Measurements from ENCODE around the gene ZNRD2. TPM values are rescaled to one million over a fixed set of nuclear protein-coding genes. Genes with fewer than 3 reads are reported as not detected.

The ZNRD2 gene
- total RNA-seq, 4 donors from 2014 or later: 41.9 to 62.9 (median 50.6) TPM

GRCh38 chr11:65572356-65573051 is 2.2 kb downstream of the ZNRD2 start, which contains the start of gene FAM89B:
Gene FAM89B (plus strand): TSS chr11:65572538. CDS start chr11:65572670, 132 bp downstream.
- H3K4me3 ChIP-seq (ENCODE audit: low read depth, poor library complexity, severe bottlenecking): peak within 1 kb of the TSS; percentile 35
- DNase-seq (ENCODE audit: low spot score in 2 of 2): peak; percentile 91 to 98
- TF ChIP-seq POLR2A (IDR thresholded peaks at IDR 0.05) (no peak), CTCF (IDR thresholded peaks at IDR 0.05) (no peak)
- 1 to 2% methylated on average over 49 to 54 of the region's 86 CpGs for WGBS, 2 donors
- intact Hi-C loops (cut with DNase I; ENCODE audit: low total_unique reads): no loop called here

GRCh38 chr11:65573391-65574079 is 3.3 kb downstream of the ZNRD2 start:
- intact Hi-C loops (cut with DNase I; ENCODE audit: low total_unique reads): no loop called here
- TF ChIP-seq POLR2A (IDR thresholded peaks at IDR 0.05): no peak
- TF ChIP-seq CTCF (IDR thresholded peaks at IDR 0.05): no peak
- 19 to 22% methylated on average over 16 to 17 of the region's 22 CpGs for WGBS, 2 donors
- peak overlapping the region; percentile 35 for H3K4me3 ChIP-seq (ENCODE audit: low read depth, poor library complexity, severe bottlenecking)
- DNase-seq (ENCODE audit: low spot score in 2 of 2): no peak

- peak; percentile 81 to 97 for DNase-seq (ENCODE audit: low spot score in 2 of 2)
- no peak overlapping the region for H3K4me3 ChIP-seq (ENCODE audit: low read depth, poor library complexity, severe bottlenecking)
- WGBS, 2 donors: 0% methylated on average over 18 to 31 of the region's 67 CpGs
- intact Hi-C loops (cut with DNase I; ENCODE audit: low total_unique reads): no loop called here
- TF ChIP-seq POLR2A (IDR thresholded peaks at IDR 0.05): no peak
- no peak for TF ChIP-seq CTCF (IDR thresholded peaks at IDR 0.05)
These were observed 4.0 kb downstream of the ZNRD2 start for GRCh38 chr11:65574109-65574810.

- intact Hi-C loops (cut with DNase I; ENCODE audit: low total_unique reads): loop anchor here (5.0 kb wide), 1 partner anchor 37 kb away; the partner anchor contains the start of gene MAP3K11
- DNase-seq (ENCODE audit: low spot score in 2 of 2): no peak
- 11 to 16% methylated on average over 20 to 27 of the region's 28 CpGs for WGBS, 2 donors
These were observed 4.7 kb downstream of the ZNRD2 start for GRCh38 chr11:65574811-65575567.

More at GRCh38 chr11:65574811-65575567, 4.7 kb downstream of the ZNRD2 start:
- H3K4me3 ChIP-seq (ENCODE audit: low read depth, poor library complexity, severe bottlenecking): peak overlapping the region; percentile 6
- TF ChIP-seq POLR2A (IDR thresholded peaks at IDR 0.05): no peak
- no peak for TF ChIP-seq CTCF (IDR thresholded peaks at IDR 0.05)
